ENCODE measurements around the gene WDR77.
A peak's percentile ranks its signal among the peaks of the same experiment; 100 is the strongest.

Gene WDR77

DNA sequence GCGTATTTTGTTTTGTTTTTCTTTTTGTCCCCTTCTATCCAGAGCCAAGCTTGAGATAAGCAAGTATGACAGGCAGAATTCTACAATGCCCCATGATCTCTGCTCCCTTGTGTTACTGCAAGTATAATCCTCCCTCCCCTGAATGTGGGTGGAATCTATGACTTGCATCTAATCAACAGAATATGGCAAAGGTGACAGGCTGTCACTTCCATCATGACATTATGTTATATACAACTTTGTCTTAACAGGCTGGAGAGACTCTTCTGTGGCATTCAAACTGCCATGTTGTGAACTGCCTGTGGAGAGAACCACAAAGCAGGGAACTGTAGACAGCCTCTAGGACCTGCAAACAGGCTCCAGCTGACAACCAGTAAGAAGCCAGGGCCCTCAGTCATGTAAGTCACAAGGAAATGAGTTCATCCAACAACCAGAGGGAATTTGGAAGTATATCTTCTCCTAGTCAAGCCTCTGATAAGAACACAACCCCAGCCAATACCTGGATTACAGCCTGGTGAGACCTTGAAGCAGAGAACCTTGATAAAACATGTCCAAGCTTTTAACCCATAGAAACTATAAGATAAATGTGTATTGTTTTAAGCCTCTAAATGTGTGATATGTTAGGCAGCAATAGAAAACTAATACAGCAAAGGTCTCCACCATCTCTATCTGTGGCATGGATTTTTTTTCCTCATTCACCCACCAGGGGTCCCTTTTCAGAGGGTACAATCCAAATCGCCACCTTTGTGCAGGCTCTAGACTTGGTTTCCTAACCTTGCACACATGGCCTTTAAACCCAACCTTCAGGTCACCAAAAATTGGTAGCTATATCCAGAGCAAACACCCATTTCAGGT lies 19.0 kb upstream of the WDR77 start:
- Mint-ChIP-seq H3K4me3 (no peak overlapping the region), H3K36me3 (ENCODE audit: low read depth) (peaks cover 27% of the 10 kb centered on the region), H3K27ac (no peak overlapping the region), H3K4me1 (peaks cover 4% of the 10 kb centered on the region), H3K27me3 (ENCODE audit: low read depth) (no peaks in the 10 kb centered on the region), H3K9me3 (no peaks in the 10 kb centered on the region)
- TF ChIP-seq, protein P1, sequence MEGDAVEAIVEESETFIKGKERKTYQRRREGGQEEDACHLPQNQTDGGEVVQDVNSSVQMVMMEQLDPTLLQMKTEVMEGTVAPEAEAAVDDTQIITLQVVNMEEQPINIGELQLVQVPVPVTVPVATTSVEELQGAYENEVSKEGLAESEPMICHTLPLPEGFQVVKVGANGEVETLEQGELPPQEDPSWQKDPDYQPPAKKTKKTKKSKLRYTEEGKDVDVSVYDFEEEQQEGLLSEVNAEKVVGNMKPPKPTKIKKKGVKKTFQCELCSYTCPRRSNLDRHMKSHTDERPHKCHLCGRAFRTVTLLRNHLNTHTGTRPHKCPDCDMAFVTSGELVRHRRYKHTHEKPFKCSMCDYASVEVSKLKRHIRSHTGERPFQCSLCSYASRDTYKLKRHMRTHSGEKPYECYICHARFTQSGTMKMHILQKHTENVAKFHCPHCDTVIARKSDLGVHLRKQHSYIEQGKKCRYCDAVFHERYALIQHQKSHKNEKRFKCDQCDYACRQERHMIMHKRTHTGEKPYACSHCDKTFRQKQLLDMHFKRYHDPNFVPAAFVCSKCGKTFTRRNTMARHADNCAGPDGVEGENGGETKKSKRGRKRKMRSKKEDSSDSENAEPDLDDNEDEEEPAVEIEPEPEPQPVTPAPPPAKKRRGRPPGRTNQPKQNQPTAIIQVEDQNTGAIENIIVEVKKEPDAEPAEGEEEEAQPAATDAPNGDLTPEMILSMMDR (IDR thresholded peaks at IDR 0.05; ENCODE audit: unreplicated experiment in 3 of 3) = no peak

DNA sequence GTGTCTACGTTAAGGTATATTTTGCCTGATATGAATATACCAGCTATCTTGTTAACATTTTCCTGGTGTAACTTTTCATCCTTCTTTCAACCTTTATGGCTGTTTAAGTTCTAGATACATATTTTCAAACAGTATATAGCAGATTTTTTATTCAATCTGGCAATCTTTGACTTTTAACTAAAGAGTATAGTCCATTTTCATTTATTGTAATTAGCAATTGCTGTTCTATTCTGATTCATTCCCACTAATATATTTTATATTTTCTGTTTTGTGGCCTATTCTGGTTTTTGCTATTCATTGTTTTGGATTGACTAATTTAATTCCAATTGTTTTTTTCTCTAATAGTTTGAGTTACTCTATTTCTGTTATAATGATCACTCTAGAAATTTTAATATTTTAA lies 17.4 kb upstream of the WDR77 start:
- Mint-ChIP-seq H3K27ac (no peak overlapping the region), H3K27me3 (ENCODE audit: low read depth) (no peaks in the 10 kb centered on the region), H3K36me3 (ENCODE audit: low read depth) (peaks cover 38% of the 10 kb centered on the region), H3K9me3 (no peaks in the 10 kb centered on the region), H3K4me3 (no peak overlapping the region), H3K4me1 (peaks cover 10% of the 10 kb centered on the region)
- TF ChIP-seq, protein P1 (IDR thresholded peaks at IDR 0.05; ENCODE audit: unreplicated experiment in 3 of 3) = no peak

DNA sequence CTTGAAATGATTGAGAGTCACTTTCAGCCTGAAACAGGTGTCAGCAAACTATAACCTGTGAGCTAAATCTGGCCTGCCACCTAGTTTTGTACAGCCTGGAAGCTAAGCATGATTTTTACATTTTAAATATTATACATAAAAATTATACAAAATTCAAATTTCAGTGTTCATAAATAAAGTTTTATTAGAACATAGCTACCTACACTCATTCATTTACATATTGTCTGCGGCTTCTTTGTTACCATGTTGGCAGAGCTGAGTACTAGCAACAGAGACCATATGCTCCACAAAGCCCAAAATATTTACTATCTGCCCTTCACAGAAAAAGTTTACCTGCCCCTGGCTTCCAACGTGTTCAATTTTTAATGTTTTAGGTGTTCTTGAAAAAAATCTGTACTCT lies 16.7 kb upstream of the WDR77 start:
- Mint-ChIP-seq H3K27me3 (ENCODE audit: low read depth) (no peaks in the 10 kb centered on the region), H3K4me3 (no peak overlapping the region), H3K9me3 (no peaks in the 10 kb centered on the region), H3K4me1 (peaks cover 10% of the 10 kb centered on the region), H3K36me3 (ENCODE audit: low read depth) (peaks cover 44% of the 10 kb centered on the region), H3K27ac (no peak overlapping the region)
- TF ChIP-seq, protein P1 (IDR thresholded peaks at IDR 0.05; ENCODE audit: unreplicated experiment in 3 of 3) = no peak

DNA sequence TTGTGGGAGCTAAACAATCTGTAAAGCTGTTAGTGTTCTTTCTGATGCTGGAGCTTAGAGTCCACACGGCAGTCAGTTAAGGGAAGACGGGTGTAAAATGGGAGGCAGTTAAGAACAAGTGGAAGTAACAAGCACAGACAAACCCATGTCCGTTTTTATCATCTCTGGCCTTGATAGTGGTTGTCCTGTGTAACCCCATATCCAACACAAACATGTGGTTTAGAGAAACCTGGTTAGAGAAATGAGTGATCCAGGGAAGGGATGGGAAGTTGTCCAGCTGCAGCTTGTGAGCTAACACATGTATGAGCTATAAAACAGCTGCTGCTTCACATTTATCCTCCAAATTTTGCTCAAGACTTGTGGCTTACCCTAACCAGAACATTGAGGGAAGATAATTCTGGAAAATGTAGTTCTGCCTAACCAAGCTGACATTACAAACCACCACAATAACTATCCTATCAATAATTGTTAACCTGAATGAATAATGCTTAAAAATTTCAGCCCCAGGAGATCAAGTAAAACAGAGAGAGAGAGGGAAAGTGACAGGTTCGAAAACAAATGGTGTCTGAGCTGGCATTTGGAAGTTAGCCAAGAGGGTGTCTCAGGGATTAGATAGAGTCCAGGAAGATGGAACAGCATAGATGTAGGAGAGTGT lies 14.1 kb upstream of the WDR77 start:
- H3K27me3 Mint-ChIP-seq (ENCODE audit: low read depth) = no peaks in the 10 kb centered on the region
- H3K4me3 Mint-ChIP-seq = no peak overlapping the region
- peaks cover 10% of the 10 kb centered on the region for H3K4me1 Mint-ChIP-seq
- TF ChIP-seq, protein P1 (IDR thresholded peaks at IDR 0.05; ENCODE audit: unreplicated experiment in 3 of 3) = no peak
- peak overlapping the region; percentile 21 to 47 (median 45) for H3K27ac Mint-ChIP-seq
- H3K9me3 Mint-ChIP-seq = no peaks in the 10 kb centered on the region
- peaks cover 62% of the 10 kb centered on the region for H3K36me3 Mint-ChIP-seq (ENCODE audit: low read depth)

DNA sequence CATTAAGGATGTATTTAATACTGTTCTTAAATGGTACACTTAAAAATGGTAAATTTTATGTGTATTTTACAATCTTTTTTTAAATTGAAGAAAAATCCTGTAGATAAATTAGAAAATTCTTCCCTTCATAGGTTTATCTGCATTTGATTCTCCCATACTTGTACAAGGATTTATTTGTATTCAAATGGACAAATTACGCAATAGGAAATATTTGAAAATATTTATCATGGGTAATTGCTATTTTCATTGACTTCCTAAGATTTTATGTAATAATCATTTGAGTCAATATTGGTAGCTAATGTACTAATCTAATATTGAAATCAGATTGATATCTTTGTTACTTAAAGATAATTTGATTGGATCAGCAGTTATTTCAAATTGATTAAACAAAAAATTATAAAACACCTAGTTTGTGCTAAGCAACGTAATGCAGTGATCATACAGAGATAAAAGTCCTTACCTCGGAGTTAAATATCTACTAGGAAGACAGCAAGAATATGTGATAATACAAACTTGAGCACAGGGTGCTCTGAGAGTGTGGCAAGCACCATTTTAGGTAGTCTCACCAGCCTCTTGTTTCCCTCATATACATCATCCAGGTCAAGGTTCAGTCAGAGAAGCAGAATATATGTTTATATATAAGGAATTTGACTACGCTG lies 13.4 kb upstream of the WDR77 start:
- H3K36me3 Mint-ChIP-seq (ENCODE audit: low read depth) = peaks cover 67% of the 10 kb centered on the region
- no peaks in the 10 kb centered on the region for H3K27me3 Mint-ChIP-seq (ENCODE audit: low read depth)
- H3K4me3 Mint-ChIP-seq = no peak overlapping the region
- peaks cover 10% of the 10 kb centered on the region for H3K4me1 Mint-ChIP-seq
- no peaks in the 10 kb centered on the region for H3K9me3 Mint-ChIP-seq
- peak overlapping the region; percentile 21 to 47 (median 45) for H3K27ac Mint-ChIP-seq
- TF ChIP-seq, protein P1 (IDR thresholded peaks at IDR 0.05; ENCODE audit: unreplicated experiment in 3 of 3) = no peak

Measured in nephron (organoid).